SU-DHL-6 (cell line): ENCODE data around the gene WDR86.

Source experiments
- EZH2phosphoT487 ChIP-seq: fragments of 200-600 bp; sonication (generic), shearing (Covaris generic); conservative IDR thresholded peaks from 2 replicates; pipeline ENCODE4 v1.6.1; 2018; ENCODE audit warnings: mild to moderate bottlenecking, antibody characterized with exemption, low read length, moderate library complexity, mixed read lengths
- TF ChIP-seq, protein P1 (sequence below): fragments of 200-600 bp; sonication (generic); IDR thresholded peaks from one replicate; pipeline ENCODE4 v1.5.1; 2017; ENCODE audit warnings: antibody characterized with exemption, mild to moderate bottlenecking, low read length, moderate library complexity; ENCODE audit not compliant: insufficient read depth, poor library complexity, severe bottlenecking

DNA sequence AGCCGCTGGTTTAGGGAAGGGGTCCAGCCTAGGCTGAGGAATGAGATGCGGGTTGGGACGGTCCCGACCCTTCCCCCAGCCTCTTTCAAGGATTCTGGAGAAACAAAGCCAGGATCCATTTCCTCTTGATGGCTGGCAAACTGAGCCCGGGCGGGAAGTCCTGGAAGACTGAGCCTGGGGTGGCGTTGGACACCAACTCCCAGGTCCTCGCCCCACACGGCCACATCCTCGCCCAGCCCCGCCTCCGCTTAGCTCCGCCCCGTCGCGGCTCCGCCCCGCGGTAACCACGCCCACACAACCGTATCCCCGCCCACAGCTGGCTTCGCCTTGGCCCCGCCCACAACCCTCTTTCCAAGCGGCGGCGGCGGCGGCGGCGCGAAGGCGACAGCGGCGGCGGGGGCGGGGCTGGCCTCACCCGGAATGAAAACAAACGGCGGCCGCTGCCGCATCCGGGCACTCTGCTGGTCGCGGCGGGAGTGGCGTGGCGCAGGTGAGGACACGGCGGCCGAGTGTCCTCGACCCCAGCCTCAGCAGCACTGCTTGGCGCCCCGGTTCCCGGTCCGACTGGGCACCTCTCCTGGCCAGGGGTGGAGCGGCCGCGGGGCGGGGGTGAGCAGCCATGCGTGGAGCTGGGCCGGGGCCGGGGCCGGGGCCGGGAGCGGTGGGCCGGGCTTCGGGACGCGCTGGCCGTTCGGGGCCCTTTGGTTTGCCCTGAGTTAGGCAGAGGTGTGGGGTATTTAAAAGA lies 68.3 kb downstream of the WDR86 start, which contains the start of gene NUB1:
- TF ChIP-seq, protein P1, sequence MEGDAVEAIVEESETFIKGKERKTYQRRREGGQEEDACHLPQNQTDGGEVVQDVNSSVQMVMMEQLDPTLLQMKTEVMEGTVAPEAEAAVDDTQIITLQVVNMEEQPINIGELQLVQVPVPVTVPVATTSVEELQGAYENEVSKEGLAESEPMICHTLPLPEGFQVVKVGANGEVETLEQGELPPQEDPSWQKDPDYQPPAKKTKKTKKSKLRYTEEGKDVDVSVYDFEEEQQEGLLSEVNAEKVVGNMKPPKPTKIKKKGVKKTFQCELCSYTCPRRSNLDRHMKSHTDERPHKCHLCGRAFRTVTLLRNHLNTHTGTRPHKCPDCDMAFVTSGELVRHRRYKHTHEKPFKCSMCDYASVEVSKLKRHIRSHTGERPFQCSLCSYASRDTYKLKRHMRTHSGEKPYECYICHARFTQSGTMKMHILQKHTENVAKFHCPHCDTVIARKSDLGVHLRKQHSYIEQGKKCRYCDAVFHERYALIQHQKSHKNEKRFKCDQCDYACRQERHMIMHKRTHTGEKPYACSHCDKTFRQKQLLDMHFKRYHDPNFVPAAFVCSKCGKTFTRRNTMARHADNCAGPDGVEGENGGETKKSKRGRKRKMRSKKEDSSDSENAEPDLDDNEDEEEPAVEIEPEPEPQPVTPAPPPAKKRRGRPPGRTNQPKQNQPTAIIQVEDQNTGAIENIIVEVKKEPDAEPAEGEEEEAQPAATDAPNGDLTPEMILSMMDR: no peak
- no peak for TF ChIP-seq EZH2phosphoT487
